GM12865 (cell line): ENCODE data around the gene RNF224.
"Not testable (repeated sequence)": the region's sequence is repeated elsewhere in the genome, so short reads cannot be mapped to it uniquely, and the experiment has no call there.

Experiments
- DNase-seq: peaks from one replicate; pipeline ENCODE4 v3.0.0; 2010; ENCODE audit warnings: low read depth
- H3K4me3 ChIP-seq: 2 replicates; pipeline ENCODE4 v1.5.1; 2011; ENCODE audit warnings: mild to moderate bottlenecking, low read depth, low read length, control low read depth
- TF ChIP-seq, protein P1 (sequence below): IDR thresholded peaks from 2 replicates; pipeline ENCODE4 v1.5.1; 2011; ENCODE audit warnings: low read length, control low read depth, low read depth, inconsistent platforms; ENCODE audit not compliant: insufficient read depth; ENCODE audit errors: missing control alignments

The RNF224 gene

DNA sequence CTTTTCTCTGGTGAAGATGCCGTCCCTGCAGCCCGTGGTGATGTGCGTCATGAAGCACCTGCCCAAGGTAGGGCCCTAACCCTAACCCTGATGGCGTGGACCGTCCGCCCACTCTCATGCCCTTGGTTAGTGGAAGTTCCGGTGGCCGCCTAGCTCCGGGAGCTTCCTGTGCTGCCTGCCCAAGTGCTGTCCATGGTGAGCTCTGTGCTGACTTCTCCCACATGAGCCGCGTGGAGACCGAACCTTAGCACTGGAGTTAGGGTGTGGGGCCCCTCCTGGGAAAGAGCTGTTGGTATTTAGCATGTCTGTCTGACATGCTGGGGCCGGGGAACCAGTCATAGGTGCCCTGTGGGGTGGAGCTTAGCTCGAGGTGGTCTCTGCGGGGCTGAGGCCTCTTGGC lies 29.1 kb downstream of the RNF224 start:
- peak overlapping the region; percentile 88 for H3K4me3 ChIP-seq
- DNase-seq, result no peak
- TF ChIP-seq, protein P1, sequence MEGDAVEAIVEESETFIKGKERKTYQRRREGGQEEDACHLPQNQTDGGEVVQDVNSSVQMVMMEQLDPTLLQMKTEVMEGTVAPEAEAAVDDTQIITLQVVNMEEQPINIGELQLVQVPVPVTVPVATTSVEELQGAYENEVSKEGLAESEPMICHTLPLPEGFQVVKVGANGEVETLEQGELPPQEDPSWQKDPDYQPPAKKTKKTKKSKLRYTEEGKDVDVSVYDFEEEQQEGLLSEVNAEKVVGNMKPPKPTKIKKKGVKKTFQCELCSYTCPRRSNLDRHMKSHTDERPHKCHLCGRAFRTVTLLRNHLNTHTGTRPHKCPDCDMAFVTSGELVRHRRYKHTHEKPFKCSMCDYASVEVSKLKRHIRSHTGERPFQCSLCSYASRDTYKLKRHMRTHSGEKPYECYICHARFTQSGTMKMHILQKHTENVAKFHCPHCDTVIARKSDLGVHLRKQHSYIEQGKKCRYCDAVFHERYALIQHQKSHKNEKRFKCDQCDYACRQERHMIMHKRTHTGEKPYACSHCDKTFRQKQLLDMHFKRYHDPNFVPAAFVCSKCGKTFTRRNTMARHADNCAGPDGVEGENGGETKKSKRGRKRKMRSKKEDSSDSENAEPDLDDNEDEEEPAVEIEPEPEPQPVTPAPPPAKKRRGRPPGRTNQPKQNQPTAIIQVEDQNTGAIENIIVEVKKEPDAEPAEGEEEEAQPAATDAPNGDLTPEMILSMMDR, result no peak

DNA sequence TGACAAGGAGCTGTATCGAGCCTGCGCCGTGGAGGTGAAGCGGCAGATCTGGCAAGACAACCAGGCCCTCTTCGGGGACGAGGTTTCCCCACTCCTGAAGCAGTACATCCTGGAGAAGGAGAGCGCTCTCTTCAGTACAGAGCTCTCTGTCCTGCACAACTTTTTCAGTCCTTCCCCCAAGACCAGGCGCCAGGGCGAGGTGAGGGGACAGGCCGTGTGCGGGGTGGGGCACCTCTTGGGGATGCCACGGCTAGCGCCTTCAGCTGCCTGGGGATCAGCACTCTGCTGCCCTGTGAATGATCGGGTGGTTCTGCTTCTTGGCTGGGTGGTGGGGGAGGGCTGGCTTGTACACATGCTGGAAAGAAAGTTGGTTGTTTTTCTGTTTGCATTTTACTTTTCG lies 29.6 kb downstream of the RNF224 start:
- TF ChIP-seq, protein P1, result no peak
- no peak overlapping the region; the same call in 1 of the 2 replicates for H3K4me3 ChIP-seq
- DNase-seq, result no peak

DNA sequence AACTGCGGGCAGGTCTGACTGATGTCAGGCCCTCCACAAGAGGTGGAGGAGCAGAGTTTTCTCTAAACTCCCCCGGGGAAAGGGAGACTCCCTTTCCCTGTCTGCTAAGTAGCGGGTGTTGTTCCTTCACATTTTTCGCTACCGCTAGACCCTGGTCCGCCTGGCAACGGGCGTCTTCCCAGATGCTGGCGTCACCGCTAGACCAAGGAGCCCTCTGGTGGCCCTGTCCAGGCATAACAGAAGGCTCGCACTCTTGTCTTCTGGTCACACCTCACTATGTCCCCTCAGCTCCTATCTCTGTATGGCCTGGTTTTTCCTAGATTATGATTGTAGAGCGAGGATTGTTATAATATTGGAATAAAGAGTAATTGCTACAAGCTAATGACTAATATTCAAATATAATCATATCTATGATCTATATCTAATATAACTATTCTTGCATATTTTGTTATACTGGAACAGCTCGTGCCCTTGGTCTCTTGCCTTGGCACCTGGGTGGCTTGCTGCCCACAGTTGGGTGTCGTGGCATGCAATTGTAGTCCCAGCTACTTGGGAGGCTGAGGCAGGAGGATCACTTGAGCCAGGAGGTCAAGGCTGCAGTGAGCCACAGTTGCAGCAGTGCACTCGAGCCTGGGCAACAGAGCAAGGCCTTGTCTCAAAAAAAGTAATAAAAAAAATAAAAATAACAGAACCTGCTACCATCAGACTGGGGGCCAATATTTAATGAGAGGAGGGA lies 35.0 kb downstream of the RNF224 start:
- H3K4me3 ChIP-seq, result not testable (repeated sequence)

DNA sequence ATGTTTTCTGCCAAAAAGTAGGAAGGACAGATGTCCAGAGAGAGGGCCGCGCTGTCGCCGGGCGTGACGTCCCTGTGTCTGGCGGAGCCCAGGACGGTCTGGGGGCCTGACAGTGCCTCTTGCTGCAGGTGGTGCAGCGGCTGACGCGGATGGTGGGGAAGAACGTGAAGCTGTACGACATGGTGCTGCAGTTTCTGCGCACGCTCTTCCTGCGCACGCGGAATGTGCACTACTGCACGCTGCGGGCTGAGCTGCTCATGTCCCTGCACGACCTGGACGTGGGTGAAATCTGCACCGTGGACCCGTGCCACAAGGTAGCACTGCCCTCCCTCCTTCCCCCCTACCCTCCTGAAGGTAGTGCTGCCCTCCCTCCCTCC lies 35.6 kb downstream of the RNF224 start:
- H3K4me3 ChIP-seq, result no peak overlapping the region
- TF ChIP-seq, protein P1, result no peak
- DNase-seq, result no peak

More for the DNA sequence above, 35.0 kb downstream of the RNF224 start:
- not testable (repeated sequence) for DNase-seq
- TF ChIP-seq, protein P1, result peak; percentile 19

DNA sequence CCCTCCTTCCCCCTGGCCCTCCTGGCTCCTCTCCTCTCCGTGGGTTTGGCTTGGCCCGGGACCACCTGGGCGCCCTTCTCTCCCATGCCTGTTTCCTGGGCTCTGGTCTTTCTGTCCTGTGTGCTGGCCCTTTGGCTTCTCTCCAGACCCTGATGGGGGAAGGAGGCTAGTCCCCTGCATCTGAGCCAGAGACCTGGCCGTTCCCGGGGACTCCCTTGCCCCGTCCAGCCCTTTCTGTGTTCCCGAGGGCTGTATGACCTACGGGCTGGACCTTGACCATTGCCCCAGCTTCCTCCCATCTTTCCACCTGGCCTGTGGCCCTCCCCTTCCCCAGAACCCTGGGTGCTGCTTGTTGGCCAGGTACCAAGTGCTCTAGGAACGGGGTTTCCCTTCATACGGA lies 36.2 kb downstream of the RNF224 start:
- H3K4me3 ChIP-seq, result no peak overlapping the region
- DNase-seq, result no peak
- TF ChIP-seq, protein P1, result no peak

DNA sequence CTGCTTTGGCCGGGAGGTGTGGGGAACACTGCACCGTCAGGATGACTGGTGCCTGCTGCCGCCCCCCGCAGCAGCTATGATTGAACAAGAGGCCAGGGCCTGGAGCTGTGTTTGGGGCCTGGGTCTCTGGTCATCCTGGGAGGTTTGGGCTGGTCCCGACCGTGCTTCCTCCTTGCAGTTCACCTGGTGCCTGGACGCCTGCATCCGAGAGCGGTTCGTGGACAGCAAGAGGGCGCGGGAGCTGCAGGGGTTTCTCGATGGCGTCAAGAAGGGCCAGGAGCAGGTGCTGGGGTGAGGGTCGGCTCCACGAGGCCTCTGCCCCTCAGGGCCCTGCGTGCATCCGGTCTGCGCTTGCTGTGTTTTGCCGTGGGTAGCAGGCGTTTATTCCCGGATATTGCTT lies 36.8 kb downstream of the RNF224 start:
- no peak overlapping the region for H3K4me3 ChIP-seq
- TF ChIP-seq, protein P1, result no peak
- DNase-seq, result no peak
